Choroid plexus epithelial cell (primary cell): ENCODE measurements around the gene C2orf49.

Experiments
- DNase-seq: peaks from one replicate; pipeline ENCODE4 v3.0.0-alpha.2; 2010; ENCODE audit warnings: low read depth
- H3K4me3 ChIP-seq: 2 replicates; pipeline ENCODE4 v1.5.1; 2011; ENCODE audit warnings: low read depth, mild to moderate bottlenecking, control low read depth, low read length, moderate library complexity
- TF ChIP-seq, protein P1 (sequence below): conservative IDR thresholded peaks from 2 replicates; pipeline ENCODE4 v1.5.1; 2011; ENCODE audit warnings: low read depth, mild to moderate bottlenecking, control low read depth, inconsistent platforms, low read length, moderate library complexity

C2orf49 gene

DNA sequence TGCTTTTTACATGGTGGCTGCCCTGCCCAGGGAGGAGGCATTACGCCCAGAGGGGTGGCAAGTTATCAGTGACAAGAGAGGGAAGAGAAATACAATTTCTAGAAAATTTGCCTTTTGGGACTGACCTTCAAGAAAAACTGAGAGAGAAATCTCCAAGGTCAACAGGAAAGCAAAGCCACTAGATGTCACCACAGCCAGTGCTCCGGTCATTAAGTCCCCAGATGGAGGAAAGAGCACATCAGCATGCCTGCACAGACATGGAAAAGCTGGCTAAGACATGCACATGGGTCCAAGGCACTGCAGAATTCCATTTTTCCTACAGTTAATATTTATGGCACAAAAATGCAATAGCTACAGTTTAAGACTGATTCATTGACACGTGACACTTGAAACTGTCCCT is 40.5 kb downstream of the C2orf49 start:
- TF ChIP-seq, protein P1, sequence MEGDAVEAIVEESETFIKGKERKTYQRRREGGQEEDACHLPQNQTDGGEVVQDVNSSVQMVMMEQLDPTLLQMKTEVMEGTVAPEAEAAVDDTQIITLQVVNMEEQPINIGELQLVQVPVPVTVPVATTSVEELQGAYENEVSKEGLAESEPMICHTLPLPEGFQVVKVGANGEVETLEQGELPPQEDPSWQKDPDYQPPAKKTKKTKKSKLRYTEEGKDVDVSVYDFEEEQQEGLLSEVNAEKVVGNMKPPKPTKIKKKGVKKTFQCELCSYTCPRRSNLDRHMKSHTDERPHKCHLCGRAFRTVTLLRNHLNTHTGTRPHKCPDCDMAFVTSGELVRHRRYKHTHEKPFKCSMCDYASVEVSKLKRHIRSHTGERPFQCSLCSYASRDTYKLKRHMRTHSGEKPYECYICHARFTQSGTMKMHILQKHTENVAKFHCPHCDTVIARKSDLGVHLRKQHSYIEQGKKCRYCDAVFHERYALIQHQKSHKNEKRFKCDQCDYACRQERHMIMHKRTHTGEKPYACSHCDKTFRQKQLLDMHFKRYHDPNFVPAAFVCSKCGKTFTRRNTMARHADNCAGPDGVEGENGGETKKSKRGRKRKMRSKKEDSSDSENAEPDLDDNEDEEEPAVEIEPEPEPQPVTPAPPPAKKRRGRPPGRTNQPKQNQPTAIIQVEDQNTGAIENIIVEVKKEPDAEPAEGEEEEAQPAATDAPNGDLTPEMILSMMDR: no peak
- DNase-seq: no peak
- no peak overlapping the region for H3K4me3 ChIP-seq

DNA sequence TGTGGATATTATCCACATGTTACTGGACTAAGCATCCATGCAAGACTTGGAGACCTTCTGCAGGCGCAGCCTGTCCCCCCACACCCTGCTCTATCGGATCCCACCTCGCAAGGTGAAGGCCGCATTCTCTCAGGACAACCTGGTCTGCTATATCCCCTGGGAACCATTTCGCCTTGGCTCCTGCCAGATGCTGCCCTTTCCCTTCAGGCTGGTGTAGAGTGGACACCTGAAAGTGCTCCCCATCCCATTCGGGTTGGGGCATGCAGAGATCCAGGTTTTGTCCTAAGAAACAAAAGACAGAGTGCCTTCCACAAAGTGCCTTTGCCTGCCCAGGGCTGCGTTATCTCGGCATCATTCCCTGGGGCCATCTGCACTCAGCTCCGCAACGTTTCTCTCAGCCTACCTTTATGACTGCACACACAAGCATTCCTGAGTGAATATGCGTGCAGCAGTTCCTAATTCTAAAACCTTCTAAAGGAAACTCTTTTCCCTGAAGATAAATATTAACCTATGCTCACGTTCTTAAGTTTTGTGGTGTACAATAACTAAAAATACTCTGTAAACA is 41.0 kb downstream of the C2orf49 start:
- DNase-seq: no peak
- no peak overlapping the region for H3K4me3 ChIP-seq
- TF ChIP-seq, protein P1: no peak

DNA sequence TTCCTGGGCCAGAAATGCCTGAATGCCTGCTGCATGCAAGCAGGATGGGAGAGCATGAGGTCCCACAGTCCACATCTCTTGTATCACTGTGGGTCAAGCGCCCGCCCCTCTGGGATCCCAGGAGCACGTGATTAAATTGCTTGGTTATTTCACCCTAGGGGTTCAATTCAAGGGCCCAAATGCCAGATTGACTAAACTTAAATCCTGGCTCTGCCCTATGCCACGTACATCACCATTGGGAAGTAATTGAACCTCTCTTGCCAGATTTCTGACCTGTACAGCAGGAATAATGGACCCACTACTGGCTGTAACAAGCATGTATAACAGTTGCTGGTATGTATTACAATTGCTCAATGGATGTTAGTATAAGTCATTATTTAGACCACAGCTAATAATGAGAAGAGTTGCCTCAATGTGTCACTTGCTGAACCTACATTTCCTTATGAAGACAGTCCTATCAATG is 41.6 kb downstream of the C2orf49 start:
- TF ChIP-seq, protein P1: peak; percentile 1
- no peak overlapping the region for H3K4me3 ChIP-seq
- DNase-seq: peak; percentile 37

DNA sequence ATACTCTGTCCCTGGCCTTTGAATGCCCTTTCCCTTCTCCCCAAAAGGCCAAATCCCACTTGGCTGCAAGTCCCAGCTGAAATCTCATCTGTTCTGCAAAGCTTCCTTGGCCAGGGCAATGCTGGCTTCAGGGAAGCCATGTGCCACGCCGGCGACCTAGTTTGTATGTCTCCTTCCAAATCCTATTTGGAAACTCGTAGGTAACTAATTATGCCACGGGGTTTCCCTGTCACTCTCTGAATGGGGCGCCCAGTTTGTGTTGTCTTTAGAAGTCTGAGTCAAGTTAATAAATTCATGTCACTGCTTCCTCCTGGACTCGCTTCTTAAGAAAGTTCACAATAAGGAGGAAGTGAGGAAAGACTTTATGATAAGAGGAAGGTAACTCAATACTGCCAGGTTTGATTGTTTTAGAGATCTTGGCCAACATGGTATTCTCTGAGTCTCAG is 42.4 kb downstream of the C2orf49 start:
- H3K4me3 ChIP-seq: no peak overlapping the region
- peak; percentile 38 for DNase-seq
- TF ChIP-seq, protein P1: no peak

DNA sequence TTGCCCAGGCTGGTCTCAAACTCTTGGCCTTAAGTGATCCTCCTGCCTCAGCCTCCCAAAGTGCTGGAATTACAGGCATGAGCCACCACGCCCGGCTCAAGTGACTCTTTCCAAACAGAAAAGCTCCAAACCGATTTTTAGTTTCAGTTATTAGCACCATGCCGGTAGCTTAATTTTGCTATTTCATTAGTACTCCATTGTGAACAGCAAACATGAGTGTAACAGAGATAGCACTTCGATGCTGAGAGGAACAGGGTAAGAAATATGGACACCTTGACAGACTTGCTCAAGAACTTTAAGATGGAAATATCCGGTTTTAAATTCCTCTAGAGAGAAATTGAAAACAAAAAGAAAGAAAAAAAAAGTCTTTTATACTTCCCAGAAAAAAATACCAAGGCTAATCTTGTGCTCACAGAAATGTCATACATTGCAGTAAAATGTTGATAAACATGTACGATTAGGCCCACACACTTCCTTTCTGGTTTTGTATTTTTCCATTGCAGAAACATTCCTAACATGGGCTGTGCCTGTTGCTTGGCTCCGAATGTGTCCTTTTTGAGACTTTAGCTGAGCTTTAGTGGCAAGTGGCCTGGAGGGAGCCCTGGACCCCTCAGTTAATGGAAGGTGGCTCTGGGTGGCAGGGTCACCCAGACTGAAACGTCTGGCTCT is 43.2 kb downstream of the C2orf49 start:
- peak; percentile 60 for DNase-seq
- no peak overlapping the region for H3K4me3 ChIP-seq
- TF ChIP-seq, protein P1: no peak

DNA sequence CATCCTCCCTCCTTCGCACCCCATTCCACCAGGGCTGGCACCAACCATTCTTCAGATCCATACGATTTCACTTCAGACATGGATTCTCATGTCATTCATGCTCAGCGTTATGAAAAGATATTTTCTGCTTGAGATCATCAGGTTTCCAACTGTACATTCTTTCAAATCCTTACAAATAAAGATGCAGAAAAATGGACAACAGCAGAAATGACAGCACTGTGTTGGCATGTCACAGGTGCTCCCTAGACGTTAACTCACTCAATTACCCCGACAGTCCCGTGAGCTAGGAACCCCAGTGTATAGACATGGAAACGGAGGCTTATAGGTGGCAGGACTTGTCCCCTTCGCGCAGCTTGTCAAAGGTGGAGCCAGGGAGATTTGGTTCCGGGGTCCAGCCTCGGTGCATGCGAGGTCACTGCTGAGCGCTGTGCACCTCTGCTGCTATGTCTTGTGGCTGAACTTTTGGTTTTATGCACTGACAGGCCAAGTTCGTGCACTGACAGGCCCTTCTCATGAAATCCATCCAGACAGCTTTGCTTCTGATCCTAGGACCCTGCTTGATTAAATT is 43.8 kb downstream of the C2orf49 start:
- no peak overlapping the region for H3K4me3 ChIP-seq
- TF ChIP-seq, protein P1: no peak
- peak; percentile 38 for DNase-seq
